ENCODE data around the gene DOCK4. TPM values are rescaled to one million over a fixed set of nuclear protein-coding genes. Genes with fewer than 3 reads are reported as not detected.

DOCK4 gene
- total RNA-seq, 1 experiment from 2014 or later: 20.4 TPM

DNA sequence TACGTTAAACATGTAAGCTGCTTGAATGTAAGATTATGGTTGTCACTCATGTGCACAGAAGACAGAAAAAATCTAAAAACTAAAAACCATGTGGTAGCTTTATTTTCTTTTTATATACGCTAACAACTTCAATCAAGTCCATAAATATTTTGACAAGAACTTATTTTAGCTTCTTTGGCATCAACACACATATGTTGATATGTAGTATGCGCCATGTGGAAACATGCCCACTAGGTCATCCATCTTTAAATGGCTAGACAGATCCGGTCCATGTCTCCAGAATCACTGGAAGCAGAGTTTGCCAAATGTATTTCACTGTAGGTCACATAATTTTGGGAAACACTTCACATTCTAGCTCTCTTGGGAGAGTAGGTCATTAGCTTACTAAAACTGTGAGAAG is 382.4 kb downstream of the DOCK4 start (continued):
- TF ChIP-seq ATF6 (CRISPR knock-in tag; IDR thresholded peaks at IDR 0.05) (no peak), FOXP1 (CRISPR knock-in tag; IDR thresholded peaks at IDR 0.05; ENCODE audit: borderline replicate concordance) (no peak), CREM (CRISPR knock-in tag; IDR thresholded peaks at IDR 0.05) (no peak), NFYB (CRISPR knock-in tag; conservative IDR thresholded peaks at IDR 0.05; ENCODE audit: low read depth) (no peak), ZNF317 (CRISPR knock-in tag; IDR thresholded peaks at IDR 0.05; ENCODE audit: borderline replicate concordance, low read depth) (no peak), ZBTB43 (CRISPR knock-in tag; IDR thresholded peaks at IDR 0.05) (no peak), RORB (CRISPR knock-in tag; IDR thresholded peaks at IDR 0.05) (no peak)
- TF ChIP-seq, protein P1, sequence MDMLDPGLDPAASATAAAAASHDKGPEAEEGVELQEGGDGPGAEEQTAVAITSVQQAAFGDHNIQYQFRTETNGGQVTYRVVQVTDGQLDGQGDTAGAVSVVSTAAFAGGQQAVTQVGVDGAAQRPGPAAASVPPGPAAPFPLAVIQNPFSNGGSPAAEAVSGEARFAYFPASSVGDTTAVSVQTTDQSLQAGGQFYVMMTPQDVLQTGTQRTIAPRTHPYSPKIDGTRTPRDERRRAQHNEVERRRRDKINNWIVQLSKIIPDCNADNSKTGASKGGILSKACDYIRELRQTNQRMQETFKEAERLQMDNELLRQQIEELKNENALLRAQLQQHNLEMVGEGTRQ (CRISPR knock-in tag; IDR thresholded peaks at IDR 0.05): no peak

DNA sequence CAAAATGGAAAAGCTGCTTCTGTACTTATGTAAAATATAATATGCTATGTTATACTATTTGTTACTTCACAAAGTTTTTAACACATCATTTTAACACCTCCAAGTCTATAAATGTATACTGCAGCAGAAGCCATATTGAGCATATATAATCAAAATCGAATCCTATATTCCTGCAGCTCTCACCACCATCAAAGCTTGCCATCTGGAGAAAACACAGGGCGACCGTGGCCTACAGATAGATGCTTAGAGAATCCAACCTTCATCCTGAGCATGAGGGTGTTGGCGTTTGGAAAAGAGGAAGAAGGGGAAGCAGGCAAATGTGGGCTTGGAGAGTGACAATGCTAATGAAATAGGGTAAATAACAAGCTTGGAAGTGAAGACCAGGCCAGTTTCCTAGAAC is 385.2 kb downstream of the DOCK4 start:
- no peak overlapping the region for H3K4me3 Mint-ChIP-seq

DNA sequence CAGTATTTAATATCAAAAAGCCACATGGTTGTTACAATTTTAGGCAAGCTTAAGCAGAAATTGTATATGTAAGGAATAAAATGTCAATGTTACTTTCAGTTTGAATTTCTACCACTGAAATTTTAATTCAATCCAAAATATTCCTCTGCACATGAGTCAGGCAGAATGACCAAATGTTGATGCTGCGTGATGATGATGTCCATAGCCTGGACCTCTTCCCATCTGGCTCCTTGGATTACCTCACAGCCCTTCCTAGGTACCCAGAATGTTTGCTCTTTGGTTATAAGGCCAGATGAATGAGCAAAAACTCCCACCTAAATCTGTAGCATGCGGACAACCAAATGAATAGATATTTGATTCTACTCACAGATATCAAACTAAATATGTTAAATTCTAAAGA is 385.6 kb downstream of the DOCK4 start:
- no peak for ATAC-seq
- DNase-seq (ENCODE audit: low spot score): no peak
- TF ChIP-seq RORB (CRISPR knock-in tag; IDR thresholded peaks at IDR 0.05) (no peak), SMAD4 (CRISPR knock-in tag; IDR thresholded peaks at IDR 0.05) (no peak), ZBTB43 (CRISPR knock-in tag; IDR thresholded peaks at IDR 0.05) (no peak), ZNF219 (CRISPR knock-in tag; IDR thresholded peaks at IDR 0.05; ENCODE audit: borderline replicate concordance) (no peak), PRRX2 (CRISPR knock-in tag; IDR thresholded peaks at IDR 0.05) (no peak), RELA (CRISPR knock-in tag; IDR thresholded peaks at IDR 0.05; ENCODE audit: borderline replicate concordance) (no peak), ZNF416 (CRISPR knock-in tag; IDR thresholded peaks at IDR 0.05) (no peak), FOXK1 (CRISPR knock-in tag; IDR thresholded peaks at IDR 0.05) (no peak)
- TF ChIP-seq, protein P2, sequence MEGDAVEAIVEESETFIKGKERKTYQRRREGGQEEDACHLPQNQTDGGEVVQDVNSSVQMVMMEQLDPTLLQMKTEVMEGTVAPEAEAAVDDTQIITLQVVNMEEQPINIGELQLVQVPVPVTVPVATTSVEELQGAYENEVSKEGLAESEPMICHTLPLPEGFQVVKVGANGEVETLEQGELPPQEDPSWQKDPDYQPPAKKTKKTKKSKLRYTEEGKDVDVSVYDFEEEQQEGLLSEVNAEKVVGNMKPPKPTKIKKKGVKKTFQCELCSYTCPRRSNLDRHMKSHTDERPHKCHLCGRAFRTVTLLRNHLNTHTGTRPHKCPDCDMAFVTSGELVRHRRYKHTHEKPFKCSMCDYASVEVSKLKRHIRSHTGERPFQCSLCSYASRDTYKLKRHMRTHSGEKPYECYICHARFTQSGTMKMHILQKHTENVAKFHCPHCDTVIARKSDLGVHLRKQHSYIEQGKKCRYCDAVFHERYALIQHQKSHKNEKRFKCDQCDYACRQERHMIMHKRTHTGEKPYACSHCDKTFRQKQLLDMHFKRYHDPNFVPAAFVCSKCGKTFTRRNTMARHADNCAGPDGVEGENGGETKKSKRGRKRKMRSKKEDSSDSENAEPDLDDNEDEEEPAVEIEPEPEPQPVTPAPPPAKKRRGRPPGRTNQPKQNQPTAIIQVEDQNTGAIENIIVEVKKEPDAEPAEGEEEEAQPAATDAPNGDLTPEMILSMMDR (IDR thresholded peaks at IDR 0.05): no peak
- POLR2A ChIA-PET: no interaction called here
- Mint-ChIP-seq H3K27me3 (ENCODE audit: low read depth) (no peaks in the 10 kb centered on the region), H3K36me3 (no peaks in the 10 kb centered on the region), H3K4me1 (no peaks in the 10 kb centered on the region), H3K27ac (no peak overlapping the region), H3K9me3 (no peaks in the 10 kb centered on the region), H3K4me3 (no peak overlapping the region)
- CTCF ChIA-PET: no interaction called here

More for the DNA sequence above, 385.2 kb downstream of the DOCK4 start:
- Mint-ChIP-seq H3K9me3 (no peaks in the 10 kb centered on the region), H3K4me1 (no peaks in the 10 kb centered on the region), H3K27ac (no peak overlapping the region), H3K27me3 (ENCODE audit: low read depth) (no peaks in the 10 kb centered on the region), H3K36me3 (no peaks in the 10 kb centered on the region)
- DNase-seq (ENCODE audit: low spot score): no peak
- CTCF ChIA-PET: no interaction called here
- no peak for TF ChIP-seq HMGA2 (CRISPR knock-in tag; IDR thresholded peaks at IDR 0.05)
- TF ChIP-seq ATF1 (CRISPR knock-in tag; IDR thresholded peaks at IDR 0.05): no peak
- POLR2A ChIA-PET: no interaction called here
- no peak for ATAC-seq
